HUES48 (cell line): ENCODE data around the gene RAB20.

Experiments
- H3K27ac ChIP-seq: one replicate; pipeline ENCODE4 v1.7.0; 2013; ENCODE audit warnings: low read depth, low read length, inconsistent platforms
- H3K27me3 ChIP-seq: 2 replicates; pipeline ENCODE4 v1.6.1; 2013; ENCODE audit warnings: mild to moderate bottlenecking, low read length; ENCODE audit not compliant: control insufficient read depth, insufficient read depth
- H3K36me3 ChIP-seq: 2 replicates; pipeline ENCODE4 v1.6.1; 2013; ENCODE audit warnings: low read length; ENCODE audit not compliant: control insufficient read depth, insufficient read depth
- H3K4me1 ChIP-seq: 2 replicates; pipeline ENCODE4 v1.6.1; 2013; ENCODE audit warnings: mild to moderate bottlenecking, low read length; ENCODE audit not compliant: control insufficient read depth, insufficient read depth
- H3K4me3 ChIP-seq: 2 replicates; pipeline ENCODE4 v1.5.1; 2013; ENCODE audit warnings: mild to moderate bottlenecking, low read depth, low read length
- H3K9ac ChIP-seq: 2 replicates; pipeline ENCODE4 v1.6.1; 2013; ENCODE audit warnings: mild to moderate bottlenecking, low read depth, low read length, moderate library complexity
- H3K9me3 ChIP-seq: 2 replicates; pipeline ENCODE4 v1.6.1; 2013; ENCODE audit warnings: low read length; ENCODE audit not compliant: control insufficient read depth, insufficient read depth

Gene RAB20

GRCh38 chr13:110528371-110528770, 33.2 kb downstream of the RAB20 start:
- H3K4me1 ChIP-seq = peaks cover 23% of the 10 kb centered on the region
- H3K9ac ChIP-seq = no peak overlapping the region
- H3K27ac ChIP-seq = no peak overlapping the region
- H3K9me3 ChIP-seq = no peaks in the 10 kb centered on the region
- H3K36me3 ChIP-seq = no peaks in the 10 kb centered on the region
- H3K27me3 ChIP-seq = no peaks in the 10 kb centered on the region
- no peak overlapping the region for H3K4me3 ChIP-seq

GRCh38 chr13:110525328-110526319, 35.9 kb downstream of the RAB20 start:
- Histone ChIP-seq H3K9ac (no peak overlapping the region), H3K4me3 (no peak overlapping the region), H3K27me3 (no peaks in the 10 kb centered on the region), H3K36me3 (no peaks in the 10 kb centered on the region), H3K9me3 (no peaks in the 10 kb centered on the region), H3K27ac (no peak overlapping the region), H3K4me1 (peaks cover 10% of the 10 kb centered on the region; the same call in 1 of the 2 replicates)

GRCh38 chr13:110524541-110525257, 36.8 kb downstream of the RAB20 start:
- H3K4me3 ChIP-seq = no peak overlapping the region
- peaks cover 10% of the 10 kb centered on the region; the same call in 1 of the 2 replicates for H3K4me1 ChIP-seq
- H3K27me3 ChIP-seq = no peaks in the 10 kb centered on the region
- no peaks in the 10 kb centered on the region for H3K36me3 ChIP-seq
- no peak overlapping the region; the same call in 1 of the 2 replicates for H3K9ac ChIP-seq
- no peak overlapping the region for H3K27ac ChIP-seq
- H3K9me3 ChIP-seq = no peaks in the 10 kb centered on the region

- Histone ChIP-seq H3K4me3 (no peak overlapping the region), H3K27ac (no peak overlapping the region), H3K36me3 (no peaks in the 10 kb centered on the region), H3K27me3 (no peaks in the 10 kb centered on the region), H3K4me1 (peaks cover 9% of the 10 kb centered on the region; the same call in 1 of the 2 replicates), H3K9ac (no peak overlapping the region), H3K9me3 (no peaks in the 10 kb centered on the region)
These were observed 37.5 kb downstream of the RAB20 start for GRCh38 chr13:110523838-110524540.

- H3K9ac ChIP-seq = no peak overlapping the region
- no peak overlapping the region for H3K4me3 ChIP-seq
- H3K27ac ChIP-seq = no peak overlapping the region
- H3K36me3 ChIP-seq = no peaks in the 10 kb centered on the region
- H3K27me3 ChIP-seq = no peaks in the 10 kb centered on the region
- H3K4me1 ChIP-seq = peaks cover 6% of the 10 kb centered on the region; the same call in 1 of the 2 replicates
- no peaks in the 10 kb centered on the region for H3K9me3 ChIP-seq
These were observed 38.3 kb downstream of the RAB20 start for GRCh38 chr13:110523180-110523579.

GRCh38 chr13:110522721-110523120, 38.8 kb downstream of the RAB20 start:
- Histone ChIP-seq H3K27me3 (no peaks in the 10 kb centered on the region), H3K27ac (no peak overlapping the region), H3K9ac (no peak overlapping the region), H3K36me3 (no peaks in the 10 kb centered on the region), H3K9me3 (no peaks in the 10 kb centered on the region), H3K4me3 (no peak overlapping the region), H3K4me1 (peaks cover 6% of the 10 kb centered on the region; the same call in 1 of the 2 replicates)

GRCh38 chr13:110521946-110522345, 39.6 kb downstream of the RAB20 start:
- Histone ChIP-seq H3K27me3 (no peaks in the 10 kb centered on the region), H3K9me3 (no peaks in the 10 kb centered on the region), H3K27ac (no peak overlapping the region)

GRCh38 chr13:110521296-110521680, 40.2 kb downstream of the RAB20 start:
- no peaks in the 10 kb centered on the region for H3K4me1 ChIP-seq
- H3K9ac ChIP-seq = no peak overlapping the region
- H3K9me3 ChIP-seq = no peaks in the 10 kb centered on the region
- no peaks in the 10 kb centered on the region for H3K36me3 ChIP-seq
- no peak overlapping the region for H3K27ac ChIP-seq
- no peak overlapping the region for H3K4me3 ChIP-seq
- H3K27me3 ChIP-seq = no peaks in the 10 kb centered on the region

More at GRCh38 chr13:110521946-110522345, 39.6 kb downstream of the RAB20 start:
- Histone ChIP-seq H3K36me3 (no peaks in the 10 kb centered on the region), H3K4me3 (no peak overlapping the region), H3K4me1 (no peaks in the 10 kb centered on the region), H3K9ac (no peak overlapping the region)

- no peaks in the 10 kb centered on the region for H3K36me3 ChIP-seq
- no peaks in the 10 kb centered on the region for H3K27me3 ChIP-seq
- H3K27ac ChIP-seq = no peak overlapping the region
- H3K9ac ChIP-seq = no peak overlapping the region
- H3K4me1 ChIP-seq = no peaks in the 10 kb centered on the region
- no peaks in the 10 kb centered on the region for H3K9me3 ChIP-seq
- no peak overlapping the region for H3K4me3 ChIP-seq
These were observed 40.9 kb downstream of the RAB20 start for GRCh38 chr13:110520431-110521295.

GRCh38 chr13:110519506-110519905, 42.0 kb downstream of the RAB20 start:
- no peaks in the 10 kb centered on the region for H3K4me1 ChIP-seq
- H3K4me3 ChIP-seq = no peak overlapping the region
- no peaks in the 10 kb centered on the region for H3K27me3 ChIP-seq
- H3K9ac ChIP-seq = no peak overlapping the region
- H3K27ac ChIP-seq = no peak overlapping the region
- no peaks in the 10 kb centered on the region for H3K36me3 ChIP-seq
- H3K9me3 ChIP-seq = no peaks in the 10 kb centered on the region
